ENCODE data around the gene TESK1. TPM values are rescaled to one million over a fixed set of nuclear protein-coding genes. Genes with fewer than 3 reads are reported as not detected.
A peak's percentile ranks its signal among the peaks of the same experiment; 100 is the strongest.
"Not testable (repeated sequence)": the region's sequence is repeated elsewhere in the genome, so short reads cannot be mapped to it uniquely, and the experiment has no call there.

Gene TESK1
- total RNA-seq, 1 donor from 2014 or later = 3.1 TPM

DNA sequence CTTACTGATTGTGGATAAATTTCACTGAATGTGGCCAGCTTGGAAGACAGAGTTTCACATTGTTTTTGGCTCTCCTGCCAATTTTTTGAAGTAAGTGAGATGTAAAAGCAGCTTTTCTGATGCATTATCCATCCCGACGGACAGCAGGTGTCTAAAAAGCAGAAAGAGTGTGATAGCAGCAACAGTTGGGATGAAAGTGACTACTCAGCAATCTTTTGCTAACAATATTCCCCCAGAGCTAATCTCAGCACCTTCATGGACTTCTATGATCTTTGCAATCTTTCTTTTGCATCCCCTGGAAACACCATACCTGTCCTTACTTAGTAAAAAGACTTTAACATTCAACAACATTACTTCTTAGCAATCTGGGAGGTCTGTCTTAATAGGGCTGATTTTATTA is 7.8 kb downstream of the TESK1 start:
- no peak for DNase-seq (ENCODE audit: low read depth in 2 of 2)

DNA sequence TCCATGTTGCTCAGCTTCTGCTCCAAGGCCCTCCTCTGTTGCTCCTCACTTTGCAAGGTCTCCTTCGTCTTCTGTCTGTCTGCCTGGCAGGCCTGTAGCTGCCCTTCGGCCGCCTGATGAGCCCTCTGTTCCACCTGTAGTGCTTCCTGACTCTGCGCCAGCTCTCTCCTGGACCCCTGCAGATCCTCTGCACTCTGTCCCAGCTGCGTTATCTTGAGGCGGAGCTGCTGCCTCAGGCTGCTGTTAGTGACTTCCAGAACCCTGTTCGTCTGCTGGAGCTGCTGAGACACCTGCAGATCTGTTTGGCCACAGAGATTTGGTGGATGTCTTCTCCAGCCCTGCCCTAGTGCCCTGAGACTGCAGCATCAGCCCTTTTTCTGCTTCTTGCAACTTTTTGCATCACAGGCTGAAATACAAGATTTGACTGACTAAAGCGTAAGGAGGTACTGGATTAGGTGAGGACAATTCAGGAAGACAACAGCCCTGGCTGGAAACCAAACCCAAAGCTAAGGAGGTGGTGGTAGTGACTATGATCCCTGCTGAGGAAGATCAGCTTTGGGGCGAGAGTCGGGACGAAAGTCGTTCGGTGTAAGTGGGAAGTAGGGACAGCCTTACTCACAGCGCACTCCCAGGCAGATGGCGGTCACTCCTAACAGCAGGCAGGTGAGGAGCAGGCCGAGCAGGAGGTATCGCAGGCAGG is 11.1 kb downstream of the TESK1 start:
- DNase-seq (ENCODE audit: low read depth in 2 of 2) = no peak

DNA sequence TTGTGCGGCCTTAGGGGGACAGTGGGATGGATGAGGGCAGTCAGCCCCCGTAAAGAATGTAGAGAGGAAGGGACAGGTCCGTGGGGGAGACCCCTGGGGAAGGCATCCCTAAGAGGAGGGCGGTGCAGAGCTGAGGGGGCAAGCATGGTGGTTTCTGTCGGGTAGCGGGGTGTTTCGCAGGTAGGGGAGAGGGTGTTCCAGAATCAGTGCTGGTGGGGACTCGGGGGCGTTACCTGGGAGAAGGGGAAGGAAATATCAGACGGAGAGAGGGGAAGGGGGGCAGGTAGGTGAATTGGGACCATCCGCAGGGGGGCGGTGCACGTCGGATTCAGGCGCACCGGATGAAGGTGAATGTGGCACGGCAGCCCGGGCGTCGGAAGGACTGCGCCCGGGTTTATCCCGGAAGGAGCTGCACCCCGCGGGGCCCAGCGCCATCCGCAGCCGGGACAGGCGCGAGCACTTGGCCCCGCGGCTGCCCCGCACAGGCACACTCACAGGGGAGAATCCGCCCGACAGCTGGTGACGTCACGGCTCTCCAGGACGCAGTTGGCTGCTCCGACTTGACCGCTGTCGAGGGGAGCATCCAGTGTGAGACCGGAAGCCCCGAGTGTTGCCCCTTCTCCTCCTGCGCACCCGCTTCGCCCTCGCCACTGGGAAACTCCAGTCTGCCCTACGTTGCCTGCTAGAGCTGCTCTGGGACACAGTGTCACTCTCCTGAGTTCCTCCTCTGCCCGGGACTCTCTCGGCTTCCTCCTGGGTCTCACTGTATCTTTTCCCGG is 11.8 kb downstream of the TESK1 start:
- peak in 1 of 2 donors; percentile 51 for DNase-seq (ENCODE audit: low read depth in 2 of 2)

DNA sequence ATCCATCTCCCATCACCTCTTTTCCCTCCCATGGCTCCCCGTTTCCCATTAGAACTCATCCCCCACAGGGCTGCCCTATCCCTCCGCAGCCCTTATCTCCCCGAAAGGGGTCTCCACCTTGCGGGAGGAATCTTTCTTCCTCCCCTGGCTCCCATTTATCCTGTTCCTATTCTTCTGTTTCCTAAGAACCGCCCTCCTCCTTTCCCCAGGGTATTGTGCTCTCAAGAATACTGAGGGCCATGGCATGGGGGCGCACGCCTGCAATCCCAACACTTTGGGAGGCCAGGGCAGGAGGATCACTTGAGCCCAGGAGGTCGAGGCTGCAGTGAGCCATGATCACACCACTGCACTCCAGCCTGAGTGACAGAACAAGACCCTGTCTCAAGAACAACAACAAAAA is 12.5 kb downstream of the TESK1 start:
- DNase-seq (ENCODE audit: low read depth in 2 of 2) = no peak

DNA sequence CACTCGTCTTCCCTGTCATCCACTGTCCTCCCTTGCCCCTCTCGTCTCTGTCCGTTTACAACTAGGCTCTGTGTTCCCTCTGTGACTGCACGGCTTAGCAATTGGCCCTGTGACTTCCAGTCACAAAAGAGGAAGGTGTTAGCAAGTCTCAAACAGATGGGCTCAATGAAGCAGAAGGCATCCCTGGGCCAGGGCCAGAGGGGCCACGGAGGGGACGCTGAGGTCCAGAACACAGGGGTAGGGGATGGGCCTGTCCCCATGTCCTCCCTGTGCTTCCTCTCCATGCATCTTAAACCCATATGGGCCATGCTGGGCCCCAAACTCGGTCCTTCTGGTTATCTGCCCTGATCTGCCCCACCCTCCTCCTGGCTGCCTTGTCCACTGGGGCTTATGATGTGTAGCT is 13.3 kb downstream of the TESK1 start, which contains the start of gene CD72:
TSS of gene CD72 (minus strand) at position 89 of the 403 bp plus-strand sequence. CDS start 110 bp downstream, outside the sequence.
- no peak for DNase-seq (ENCODE audit: low read depth in 2 of 2)

DNA sequence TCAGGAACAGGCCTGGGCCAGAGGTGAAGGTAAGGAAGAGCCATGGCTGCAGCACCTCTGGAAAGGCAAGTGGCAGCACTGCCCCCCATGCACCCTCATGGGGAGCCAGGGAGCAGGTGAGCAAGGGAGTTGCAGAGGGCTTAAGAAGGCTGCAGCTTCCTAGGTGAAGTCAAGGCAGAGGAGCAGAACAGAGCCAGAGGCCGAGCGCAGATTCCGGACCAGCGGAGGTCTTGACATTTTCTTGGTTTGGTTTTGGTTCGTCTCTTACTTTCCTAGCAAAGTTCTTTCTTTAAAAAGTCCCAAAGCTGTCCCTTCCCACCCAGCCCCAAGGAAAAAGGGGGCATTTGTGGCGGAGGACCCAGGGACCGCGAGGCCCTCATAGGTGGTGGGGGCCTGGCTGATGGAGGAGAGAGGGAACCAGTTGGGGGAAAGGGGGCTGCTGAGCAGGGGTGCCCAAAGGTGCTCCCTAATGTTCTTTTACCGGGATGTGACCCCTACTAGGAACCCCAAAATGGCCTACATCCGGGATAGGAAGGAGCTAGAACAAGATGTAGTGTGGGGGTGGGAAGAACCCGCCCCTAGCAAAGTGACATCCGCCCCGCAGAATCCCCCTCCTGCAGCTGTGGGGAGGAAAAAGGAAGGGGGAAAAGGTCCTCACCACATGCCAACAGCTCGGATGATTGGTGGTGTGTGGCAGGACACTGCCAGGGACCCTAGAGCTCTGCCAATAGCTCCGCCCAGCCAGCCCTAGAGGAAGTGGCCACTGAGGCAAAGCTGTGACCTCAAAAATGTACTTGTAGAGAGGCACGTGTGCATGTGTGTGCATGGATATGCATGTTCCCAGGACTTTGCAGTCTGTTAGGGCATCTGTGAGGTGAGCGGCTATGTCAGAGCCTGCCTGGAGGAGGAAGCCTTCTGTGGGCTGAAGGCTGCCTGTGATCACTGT is 14.1 kb downstream of the TESK1 start:
- DNase-seq (ENCODE audit: low read depth in 2 of 2) = no peak

DNA sequence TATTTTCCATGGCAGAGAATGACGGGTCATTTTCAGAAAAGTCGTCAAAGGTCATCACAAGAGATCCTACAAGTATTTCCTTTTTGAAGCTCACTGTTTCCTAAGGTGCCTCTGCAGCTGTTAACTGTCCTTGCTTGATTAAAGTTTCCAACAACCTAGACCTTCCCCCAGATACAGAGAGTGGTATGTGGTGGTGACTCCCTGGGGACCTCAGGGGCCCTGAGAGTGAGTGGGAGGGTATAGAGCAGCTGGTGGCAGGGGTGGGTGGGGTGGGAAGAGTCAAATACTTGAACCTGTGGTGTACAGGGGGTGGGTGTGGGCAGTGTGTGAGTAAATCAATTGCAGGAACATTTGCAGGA is 14.7 kb downstream of the TESK1 start:
- no peak for DNase-seq (ENCODE audit: low read depth in 2 of 2)

DNA sequence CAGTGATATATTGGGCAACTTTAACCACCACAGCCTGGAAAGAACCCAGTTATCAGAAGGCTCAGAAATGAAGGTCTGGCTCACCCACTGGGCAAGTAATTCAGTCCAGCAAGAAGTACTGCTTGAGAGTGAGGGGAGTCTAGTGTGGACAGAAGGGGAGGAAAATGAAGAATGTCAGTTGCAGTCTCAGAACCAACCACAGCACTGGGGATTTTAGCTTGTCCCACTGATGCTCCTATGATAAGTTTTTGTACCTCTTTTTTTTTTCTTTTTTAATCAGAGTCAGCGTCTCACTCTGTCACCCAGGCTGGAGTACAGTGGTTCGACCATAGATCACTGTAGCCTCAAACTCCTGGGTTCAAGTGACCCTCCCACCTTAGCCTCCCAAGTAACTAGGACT is 22.5 kb downstream of the TESK1 start:
- DNase-seq (ENCODE audit: low read depth in 2 of 2) = no peak

DNA sequence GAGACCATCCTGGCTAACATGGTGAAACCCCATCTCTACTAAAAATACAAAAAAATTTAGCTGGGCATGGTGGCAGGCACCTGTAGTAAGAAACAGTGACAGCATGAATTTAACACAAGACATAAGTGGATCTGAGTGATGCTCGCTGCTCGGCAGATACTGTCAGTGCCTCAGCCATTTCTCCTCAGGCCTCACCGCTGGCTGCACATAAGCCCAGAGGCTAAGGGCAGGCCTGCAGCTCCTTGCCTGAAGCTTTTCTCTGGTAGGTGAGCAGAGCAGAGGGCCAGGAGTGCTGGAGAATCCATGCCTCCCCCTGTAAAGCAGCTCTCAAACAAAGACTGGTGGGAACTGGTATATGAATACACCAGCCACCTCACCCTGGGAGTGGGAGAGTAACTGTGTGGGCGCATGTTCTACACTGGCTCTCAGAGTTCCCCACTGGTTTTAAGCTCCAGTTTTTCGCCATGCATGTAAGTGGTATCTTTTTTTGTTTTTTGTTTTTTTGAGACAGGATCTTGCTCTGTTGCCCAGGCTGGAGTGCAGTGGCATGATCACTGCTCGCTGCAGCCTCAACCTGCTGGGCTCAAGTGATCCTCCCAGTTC is 23.4 kb downstream of the TESK1 start:
- no peak for DNase-seq (ENCODE audit: low read depth in 2 of 2)

DNA sequence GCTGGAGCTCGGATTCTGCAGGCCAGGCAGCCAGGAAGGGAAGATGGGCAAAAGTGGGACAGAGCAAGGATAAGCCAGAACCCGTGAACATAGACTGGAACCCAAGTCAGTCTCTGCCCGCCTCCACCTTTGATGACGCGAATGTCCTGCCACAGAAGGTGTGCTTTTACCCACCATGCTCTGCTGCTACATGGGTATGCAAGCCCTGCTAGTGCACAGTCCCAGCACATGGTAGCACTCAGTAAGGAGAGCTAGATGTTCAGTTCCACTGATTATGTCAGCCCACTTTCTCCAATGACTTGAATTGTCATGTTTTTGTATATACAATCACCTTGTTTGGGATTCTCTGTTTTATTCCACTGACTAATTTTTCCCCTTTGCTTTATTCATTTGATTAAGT is 24.5 kb downstream of the TESK1 start:
- DNase-seq (ENCODE audit: low read depth in 2 of 2) = no peak

DNA sequence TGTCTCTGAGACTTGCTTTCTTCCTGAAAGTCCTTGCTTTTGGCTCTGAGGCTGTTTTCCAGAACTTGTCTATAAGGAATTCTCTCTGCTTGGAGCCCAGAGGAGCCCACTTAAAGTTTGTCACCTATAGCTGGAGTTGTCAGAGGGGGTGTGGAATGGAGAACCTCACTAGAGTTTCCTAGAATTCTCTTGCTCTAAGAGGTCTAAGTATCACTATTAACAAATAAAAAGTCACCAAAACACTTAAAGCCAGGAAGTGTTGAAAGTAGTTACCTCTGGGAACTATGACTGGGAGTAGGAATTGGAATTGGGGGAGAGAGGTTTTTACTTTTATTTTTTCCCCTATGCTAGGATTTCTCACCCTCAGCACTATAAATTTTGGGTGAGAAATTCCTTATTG is 30.7 kb downstream of the TESK1 start:
- DNase-seq (ENCODE audit: low read depth in 2 of 2) = no peak

DNA sequence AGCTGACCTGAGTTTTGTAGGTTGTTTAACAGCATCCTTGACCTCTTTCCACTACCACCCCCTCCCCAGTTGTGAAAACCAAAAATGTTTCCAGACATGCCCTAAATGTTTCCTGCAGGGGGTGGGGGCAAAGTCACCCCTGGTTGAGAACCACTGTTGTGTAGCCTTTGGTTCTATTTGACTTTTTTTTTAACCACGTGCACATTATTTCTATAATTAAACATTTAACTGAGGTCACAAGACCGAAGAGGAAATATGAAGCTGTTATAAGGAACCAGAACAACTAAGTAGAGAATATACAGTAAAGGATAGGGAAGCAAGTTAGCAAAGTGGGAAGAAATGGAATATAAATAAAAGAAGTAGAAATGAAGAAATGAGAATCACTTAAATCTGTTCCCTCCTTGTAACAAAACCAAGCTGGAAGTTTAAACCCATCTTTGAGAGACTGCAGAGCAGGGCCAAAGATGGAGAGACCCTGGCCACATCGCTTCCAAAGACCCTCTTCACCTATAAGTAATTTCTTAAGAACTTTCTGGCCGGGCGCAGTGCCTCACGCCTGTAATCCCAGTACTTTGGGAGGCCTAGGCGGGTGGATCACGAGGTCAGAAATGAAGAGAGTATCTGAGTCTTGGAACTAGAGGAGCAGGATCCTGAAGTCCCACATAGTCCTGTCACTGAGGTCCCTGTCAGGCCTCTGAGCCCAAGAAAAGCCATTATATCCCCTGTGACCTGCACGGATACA is 31.2 kb downstream of the TESK1 start:
- DNase-seq (ENCODE audit: low read depth in 2 of 2) = no peak

DNA sequence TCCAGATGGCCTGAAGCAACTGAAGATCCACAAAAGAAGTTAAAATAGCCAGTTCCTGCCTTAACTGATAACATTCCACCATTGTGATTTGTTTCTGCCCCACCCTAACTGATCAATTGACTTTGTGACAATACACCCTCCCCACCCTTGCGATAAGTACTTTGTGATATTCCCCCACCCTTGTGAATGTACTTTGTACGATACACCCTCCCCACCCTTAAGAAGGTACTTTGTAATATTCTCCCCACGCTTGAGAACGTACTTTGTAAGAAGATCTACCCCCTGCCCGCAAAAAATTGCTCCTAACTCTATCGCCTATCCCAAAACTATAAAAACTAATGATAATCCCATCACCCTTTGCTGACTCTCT is 31.8 kb downstream of the TESK1 start:
- DNase-seq (ENCODE audit: low read depth in 2 of 2) = not testable (repeated sequence)

DNA sequence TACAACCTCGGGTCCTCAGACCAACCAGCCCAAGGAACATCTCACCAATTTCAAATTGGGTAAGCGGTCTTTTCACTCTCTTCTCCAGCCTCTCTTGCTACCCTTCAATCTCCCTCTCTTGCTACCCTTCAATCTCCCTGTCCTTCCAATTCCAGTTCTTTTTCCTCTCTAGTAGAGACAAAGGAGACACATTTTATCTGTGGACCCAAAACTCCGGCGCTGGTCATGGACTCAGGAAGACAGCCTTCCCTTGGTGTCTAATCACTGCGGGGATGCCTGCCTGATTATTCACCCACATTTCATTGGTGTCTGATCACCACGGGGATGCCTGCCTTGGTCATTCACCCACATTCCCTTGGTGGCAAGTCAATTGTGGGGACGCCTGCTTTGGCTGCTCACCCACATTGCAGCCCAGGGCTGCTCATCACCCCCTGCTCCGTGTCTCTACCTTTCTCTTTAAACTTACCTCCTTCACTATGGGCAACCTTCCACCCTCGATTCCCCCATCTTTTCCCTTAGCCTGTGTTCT is 32.4 kb downstream of the TESK1 start:
- not testable (repeated sequence) for DNase-seq (ENCODE audit: low read depth in 2 of 2)

DNA sequence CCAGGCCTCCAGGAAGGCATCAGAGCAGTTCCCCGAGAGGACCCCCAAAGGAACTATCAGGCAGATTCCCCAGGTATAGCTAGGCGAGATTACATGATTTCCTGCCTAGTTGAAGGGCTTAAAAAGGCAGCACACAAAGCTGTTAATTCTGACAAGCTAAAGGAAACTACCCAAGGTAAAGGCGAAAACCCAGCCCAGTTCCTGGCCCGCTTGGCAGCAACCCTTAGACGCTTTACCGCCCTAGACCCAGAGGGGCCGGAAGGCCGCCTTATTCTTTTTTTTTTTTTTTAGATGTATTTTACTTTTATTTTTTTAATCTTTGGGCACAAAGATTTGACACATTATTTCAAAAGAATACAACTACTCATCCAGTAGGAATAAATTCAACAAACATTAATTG is 33.7 kb downstream of the TESK1 start:
- DNase-seq (ENCODE audit: low read depth in 2 of 2) = not testable (repeated sequence)

DNA sequence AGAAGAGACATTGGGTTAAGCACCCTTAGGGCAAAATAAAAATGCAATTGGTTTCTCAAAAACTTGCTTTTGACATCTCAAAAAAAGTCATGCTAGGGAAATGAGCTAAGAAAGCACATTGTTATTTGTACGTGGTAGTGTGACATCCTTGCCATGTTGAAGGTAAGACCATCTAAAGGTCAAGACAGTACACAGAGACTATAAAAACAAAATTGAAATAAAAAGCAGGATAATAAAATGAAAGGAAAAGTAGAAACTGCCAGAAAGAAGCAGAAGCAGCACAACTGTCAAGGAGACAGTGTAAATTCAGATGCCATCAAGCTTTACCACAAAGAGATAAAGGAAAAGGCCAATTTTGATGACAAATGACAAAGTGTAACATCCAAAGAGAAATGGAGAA is 34.2 kb downstream of the TESK1 start:
- not testable (repeated sequence) for DNase-seq (ENCODE audit: low read depth in 2 of 2)

DNA sequence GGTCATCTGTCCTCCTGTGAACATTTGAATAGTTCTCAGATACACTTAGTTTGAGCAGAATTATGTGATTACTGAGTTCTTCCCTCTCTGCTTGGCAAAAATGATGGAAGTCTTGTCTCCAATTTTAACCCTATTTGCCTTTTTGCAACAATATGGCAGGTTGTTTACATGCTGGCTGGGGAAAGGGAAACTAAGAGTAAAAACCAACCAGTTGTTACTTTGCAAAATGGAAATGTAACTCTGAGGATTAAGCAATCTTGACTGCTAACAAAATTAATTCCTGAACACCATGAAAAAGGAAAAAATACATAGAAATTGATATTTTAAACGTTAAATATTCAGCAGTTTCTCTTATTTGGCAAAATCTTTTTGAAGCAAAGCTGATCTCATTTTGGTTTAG is 34.6 kb downstream of the TESK1 start:
- DNase-seq (ENCODE audit: low read depth in 2 of 2) = no peak

DNA sequence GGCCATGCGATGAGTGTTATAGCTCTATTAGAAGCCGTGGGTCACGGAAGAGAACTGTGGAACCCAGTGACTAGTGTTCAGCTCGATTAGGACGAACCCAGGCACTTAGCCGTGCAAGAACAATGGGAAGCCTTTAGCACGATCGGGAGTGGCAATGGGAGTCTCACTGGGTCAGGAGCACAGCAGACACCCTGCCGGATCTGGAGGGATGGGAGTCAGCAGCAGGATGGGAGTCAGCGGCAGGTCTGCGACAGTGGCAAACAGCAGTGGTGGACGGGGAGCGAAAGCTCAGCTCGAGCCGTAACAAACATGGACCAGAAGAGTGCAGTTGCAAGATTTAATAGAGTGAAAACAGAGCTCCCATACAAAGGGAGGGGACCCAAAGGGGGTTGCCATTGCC is 35.4 kb downstream of the TESK1 start:
- DNase-seq (ENCODE audit: low read depth in 2 of 2) = not testable (repeated sequence)

DNA sequence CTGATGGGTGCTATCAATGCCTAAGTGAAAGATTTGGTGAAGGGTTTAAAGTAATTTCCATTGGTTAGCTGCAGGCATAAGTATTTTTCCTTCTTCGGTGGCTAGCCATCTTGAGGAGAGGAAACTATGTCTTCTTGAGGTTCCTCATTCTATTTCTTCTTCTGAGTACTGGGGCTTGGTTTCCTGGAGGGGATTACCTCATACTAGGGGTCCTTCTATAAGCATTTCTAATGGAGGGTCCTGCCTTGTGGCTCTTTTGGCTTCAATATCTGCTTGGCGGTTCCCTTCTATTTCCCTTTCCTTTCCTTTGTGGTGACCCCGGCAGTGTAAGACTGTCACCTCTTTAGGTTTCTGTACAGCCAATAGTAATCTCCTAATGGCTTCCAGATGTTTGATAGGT is 36.4 kb downstream of the TESK1 start:
- not testable (repeated sequence) for DNase-seq (ENCODE audit: low read depth in 2 of 2)

DNA sequence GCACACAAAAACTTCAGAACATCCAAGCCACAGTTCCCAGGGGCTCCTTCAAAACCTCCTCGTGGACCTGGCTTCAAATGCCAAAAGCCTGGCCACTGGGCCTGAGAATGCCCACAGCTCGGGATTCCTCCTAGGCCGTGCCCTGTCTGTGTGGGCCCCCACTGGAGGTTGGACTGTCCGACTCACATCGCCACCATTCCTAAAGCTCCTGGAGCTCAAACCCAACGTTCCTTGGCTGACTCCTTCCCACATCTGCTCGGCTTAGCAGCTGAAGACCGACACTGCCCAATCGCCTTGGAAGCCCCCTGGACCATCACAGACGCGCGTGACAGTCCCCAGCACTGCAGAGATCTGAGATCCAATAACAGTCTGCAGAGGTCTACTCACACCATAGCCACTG is 38.0 kb downstream of the TESK1 start:
- no peak for DNase-seq (ENCODE audit: low read depth in 2 of 2)

DNA sequence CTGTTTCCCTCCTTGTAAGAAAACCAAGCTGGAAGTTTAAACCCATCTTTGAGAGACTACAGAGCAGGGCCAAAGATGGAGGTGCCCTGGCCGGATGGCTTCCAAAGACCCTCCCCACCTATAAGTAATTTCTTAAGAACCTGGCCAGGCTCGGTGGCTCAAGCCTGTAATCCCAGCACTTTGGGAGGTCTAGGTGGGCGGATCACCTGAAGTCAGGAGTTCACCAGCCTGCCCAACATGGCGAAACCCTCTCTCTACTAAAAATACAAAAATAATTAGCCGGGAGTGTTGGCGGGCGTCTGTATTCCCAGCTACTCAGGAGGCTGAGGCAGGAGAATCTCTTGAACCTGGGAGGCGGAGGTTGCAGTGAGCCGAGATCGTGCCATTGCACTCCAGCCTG is 40.7 kb downstream of the TESK1 start:
- DNase-seq (ENCODE audit: low read depth in 2 of 2) = not testable (repeated sequence)
